SK-N-SH (cell line): Measurements from ENCODE around the gene ZNF747. TPM values are rescaled to one million over a fixed set of nuclear protein-coding genes. Genes with fewer than 3 reads are reported as not detected.

ENCODE experiments used
- CTCF ChIA-PET: fragments of 300-600, 350-600 bp; formaldehyde crosslinking; extraction: SDS; loops from one replicate; lab custom pipeline; 2021; lab: Yijun Ruan, JAX
- POLR2A ChIA-PET: fragments of 350-600 bp; sonication (Branson Sonifier 250); formaldehyde crosslinking; extraction: SDS; loops from one replicate; lab custom pipeline; 2020; ENCODE audit warnings: antibody characterized with exemption, inconsistent platforms; lab: Yijun Ruan, JAX
- DNase-seq: peaks from one replicate; pipeline ENCODE4 v3.0.0; 2012
- H2AFZ ChIP-seq: fragments of 200-600 bp; sonication (generic); 2 replicates; pipeline ENCODE4 v1.8.1; 2016; ENCODE audit warnings: antibody characterized with exemption, mild to moderate bottlenecking, low read depth
- H3F3A ChIP-seq: fragments of 200-600 bp; sonication (generic); replicated peaks from 2 replicates; pipeline ENCODE3; 2016; ENCODE audit warnings: antibody characterized with exemption, mild to moderate bottlenecking; ENCODE audit not compliant: insufficient read depth
- H3K27ac ChIP-seq, 2 experiments: fragments of 200-500 bp in 1 of 2; fragments of 200-600 bp in 1 of 2; sonication (Bioruptor generic) in 1 of 2; sonication (generic), shearing (Covaris generic) in 1 of 2; 2 replicates each; pipeline versions ENCODE4 v1.5.1 to v1.6.1; 2014 to 2016; ENCODE audit warnings: low read depth in 2 of 2, inconsistent platforms in 1 of 2, low read length in 1 of 2, mild to moderate bottlenecking in 1 of 2, mixed read lengths in 1 of 2
- H3K27me3 ChIP-seq: fragments of 200-600 bp; sonication (generic), shearing (Covaris generic); 2 replicates; pipeline ENCODE4 v1.6.1; 2016; ENCODE audit warnings: mixed run types; ENCODE audit not compliant: insufficient read depth
- H3K36me3 ChIP-seq, 2 experiments: fragments of 200-500 bp in 1 of 2; fragments of 200-600 bp in 1 of 2; sonication (Bioruptor generic) in 1 of 2; sonication (generic) in 1 of 2; replicated peaks in 1 of 2; 2 replicates each; pipeline versions ENCODE3 to v1.5.1; 2014 to 2016; ENCODE audit warnings: low read length in 1 of 2, mild to moderate bottlenecking in 1 of 2; ENCODE audit not compliant: insufficient read depth in 2 of 2, control insufficient read depth in 1 of 2
- H3K4me1 ChIP-seq, 2 experiments: fragments of 200-500 bp in 1 of 2; fragments of 200-600 bp in 1 of 2; sonication (Bioruptor generic) in 1 of 2; sonication (generic), shearing (Covaris generic) in 1 of 2; 2 replicates each; pipeline versions ENCODE4 v1.5.1 to v1.6.1; 2014 to 2016; ENCODE audit warnings: low read depth in 1 of 2, low read length in 1 of 2, mixed run types in 1 of 2; ENCODE audit not compliant: insufficient read depth in 2 of 2, control insufficient read depth in 1 of 2
- H3K4me2 ChIP-seq: fragments of 200-600 bp; sonication (generic), shearing (Covaris generic); 2 replicates; pipeline ENCODE4 v1.6.1; 2017; ENCODE audit warnings: mixed run types
- H3K4me3 ChIP-seq, 2 experiments: fragments of 200-500 bp in 1 of 2; fragments of 200-600 bp in 1 of 2; sonication (Bioruptor generic) in 1 of 2; sonication (generic), shearing (Covaris generic) in 1 of 2; 2 replicates each; pipeline versions ENCODE4 v1.5.1 to v1.8.1; 2014 to 2016; ENCODE audit warnings: low read depth in 2 of 2, inconsistent platforms in 1 of 2, low read length in 1 of 2, mild to moderate bottlenecking in 1 of 2, mixed read lengths in 1 of 2, moderate library complexity in 1 of 2
- H3K79me2 ChIP-seq: fragments of 200-600 bp; sonication (generic); 2 replicates; pipeline ENCODE4 v1.8.1; 2017; ENCODE audit warnings: mild to moderate bottlenecking; ENCODE audit not compliant: insufficient read depth
- H3K9ac ChIP-seq: fragments of 200-600 bp; sonication (generic); 2 replicates; pipeline ENCODE4 v1.6.1; 2017; ENCODE audit warnings: mixed run types
- H3K9me2 ChIP-seq: fragments of 200-600 bp; sonication (generic); 2 replicates; pipeline ENCODE4 v1.6.1; 2017; ENCODE audit warnings: mixed run types
- H3K9me3 ChIP-seq: fragments of 200-600 bp; sonication (generic); 2 replicates; pipeline ENCODE4 v1.6.1; 2017; ENCODE audit warnings: mixed run types, mild to moderate bottlenecking, moderate library complexity
- H4K20me1 ChIP-seq: fragments of 200-600 bp; sonication (generic); 2 replicates; pipeline ENCODE4 v1.6.1; 2017; ENCODE audit warnings: mild to moderate bottlenecking, mixed run types; ENCODE audit not compliant: insufficient read depth
- EZH2phosphoT487 ChIP-seq: fragments of 200-600 bp; sonication (generic); IDR thresholded peaks from 2 replicates; pipeline ENCODE4 v1.6.1; 2017; ENCODE audit warnings: low read depth, mixed run types, mild to moderate bottlenecking, antibody characterized with exemption, moderate library complexity, borderline replicate concordance
- FOXM1 ChIP-seq: IDR thresholded peaks from 2 replicates; pipeline ENCODE4 v1.4.0; 2012; ENCODE audit warnings: low read depth, mild to moderate bottlenecking
- GATA2 ChIP-seq: sonication (generic); formaldehyde crosslinking; IDR thresholded peaks from 2 replicates; pipeline ENCODE4 v1.5.0; 2020; ENCODE audit warnings: mild to moderate bottlenecking, missing genetic modification reagents
- JUND ChIP-seq: IDR thresholded peaks from 2 replicates; pipeline ENCODE4 v1.4.0; 2012
- PBX3 ChIP-seq: IDR thresholded peaks from 2 replicates; pipeline ENCODE4; 2012
- REST ChIP-seq: IDR thresholded peaks from 2 replicates; pipeline ENCODE4 v1.6.1; 2012; ENCODE audit warnings: mild to moderate bottlenecking, low read depth, low read length, moderate library complexity
- YY1 ChIP-seq: IDR thresholded peaks from 2 replicates; pipeline ENCODE4 v1.4.0; 2012; ENCODE audit warnings: low read depth, mild to moderate bottlenecking
- WGBS: methylation state at CpG from one replicate; pipeline ENCODE4 v1.1.6; 2017; ENCODE audit warnings: low lambda C conversion rate; 5-methylcytosine and 5-hydroxymethylcytosine counted together
- polyA plus RNA-seq, 3 experiments: library from polyadenylated mRNA; depleted of rRNA; stranded (reverse); fragments of >200 nt; gene quantifications; 2 replicates each; pipeline ENCODE4 v1.2.3, GENCODE V29; 2012

The ZNF747 gene
- polyA plus RNA-seq, 1 of the 3 experiments (the other 2 are of a cell fraction) = 5.8 TPM

GRCh38 chr16:30528799-30529457 is 5.7 kb downstream of the ZNF747 start:
- peaks cover 10 to 19% of the 10 kb centered on the region in 2 experiments for H3K36me3 ChIP-seq
- 83% methylated on average over 4 of the region's 4 CpGs for WGBS
- CTCF ChIA-PET = interaction anchor here (1.0 to 2.5 kb wide), 3 partner anchors 79 to 100 kb away, joined by 3 to 15 read pairs (median 9); partner anchors contain the start of gene DCTPP1
- H3K27ac ChIP-seq = no peak overlapping the region
- H3F3A ChIP-seq = peaks cover 4% of the 10 kb centered on the region
- H2AFZ ChIP-seq = no peak overlapping the region
- H3K4me1 ChIP-seq = peaks cover 6 to 21% of the 10 kb centered on the region in 2 experiments; a peak in 3 of 4 replicates
- POLR2A ChIA-PET = interaction anchor here (0.6 to 1.1 kb wide), 2 partner anchors 80 to 99 kb away, joined by 3 read pairs; partner anchors contain the start of gene DCTPP1
- no peak overlapping the region for H3K4me3 ChIP-seq
- no peak for TF ChIP-seq JUND
- TF ChIP-seq GATA2 (CRISPR knock-in tag) = no peak
- no peak for TF ChIP-seq PBX3
- TF ChIP-seq REST = no peak
- no peak for TF ChIP-seq FOXM1
- DNase-seq = no peak
- H3K9me3 ChIP-seq = no peaks in the 10 kb centered on the region
- no peaks in the 10 kb centered on the region for H3K9me2 ChIP-seq
- H4K20me1 ChIP-seq = no peaks in the 10 kb centered on the region
- no peak overlapping the region for H3K9ac ChIP-seq
- H3K4me2 ChIP-seq = no peak overlapping the region
- H3K79me2 ChIP-seq = peaks cover 4% of the 10 kb centered on the region; the same call in 1 of the 2 replicates
- H3K27me3 ChIP-seq = no peaks in the 10 kb centered on the region

- WGBS = 51% methylated on average over 14 of the region's 14 CpGs
- Histone ChIP-seq H3K27ac (peak overlapping the region; percentile 69 to 96), H3K9me3 (no peaks in the 10 kb centered on the region), H3K9ac (peak overlapping the region; percentile 65), H3K36me3 (peaks cover 10 to 18% of the 10 kb centered on the region in 2 experiments), H3K4me1 (peaks cover 6 to 11% of the 10 kb centered on the region in 2 experiments; a peak in 3 of 4 replicates), H2AFZ (peak overlapping the region; percentile 82), H3K79me2 (no peaks in the 10 kb centered on the region), H3K27me3 (no peaks in the 10 kb centered on the region), H3K4me2 (peak overlapping the region; percentile 94), H3F3A (peaks cover 4% of the 10 kb centered on the region), H3K4me3 (peak overlapping the region; percentile 80), H3K9me2 (no peaks in the 10 kb centered on the region), H4K20me1 (no peaks in the 10 kb centered on the region)
- TF ChIP-seq YY1 (0 out of 2 replicates have a peak, but pooled peaks have one; percentile 40), EZH2phosphoT487 (no peak)
- POLR2A ChIA-PET = interaction anchor here (0.7 to 1.6 kb wide), 7 partner anchors 8 to 131 kb away, joined by 3 to 6 read pairs (median 3); partner anchors contain the start of genes DCTPP1, FBRS, PRR14 and SEPHS2
- DNase-seq = no peak
- CTCF ChIA-PET = interaction anchor here (0.8 to 2.5 kb wide), 8 partner anchors 8 to 98 kb away, joined by 3 to 15 read pairs (median 4); partner anchors contain the start of genes DCTPP1, ZNF688 and ZNF764
Measured at GRCh38 chr16:30527635-30528178, 7.0 kb downstream of the ZNF747 start.
